Stimulated activated CD4-positive, alpha-beta T cell treated with anti-CD3 and anti-CD28 coated beads, Interleukin-1b, Interleukin-23, amount 100 ng/mL, for 4 hours (primary cell): ENCODE measurements around the gene EFHC1.
"Not testable (repeated sequence)": the region's sequence is repeated elsewhere in the genome, so short reads cannot be mapped to it uniquely, and the experiment has no call there.

Source experiments
- DNase-seq, 2 donors: peaks; one replicate each; pipeline ENCODE4 v3.0.0-alpha.2; 2020; ENCODE audit warnings: low read depth in 2 of 2

The EFHC1 gene

DNA sequence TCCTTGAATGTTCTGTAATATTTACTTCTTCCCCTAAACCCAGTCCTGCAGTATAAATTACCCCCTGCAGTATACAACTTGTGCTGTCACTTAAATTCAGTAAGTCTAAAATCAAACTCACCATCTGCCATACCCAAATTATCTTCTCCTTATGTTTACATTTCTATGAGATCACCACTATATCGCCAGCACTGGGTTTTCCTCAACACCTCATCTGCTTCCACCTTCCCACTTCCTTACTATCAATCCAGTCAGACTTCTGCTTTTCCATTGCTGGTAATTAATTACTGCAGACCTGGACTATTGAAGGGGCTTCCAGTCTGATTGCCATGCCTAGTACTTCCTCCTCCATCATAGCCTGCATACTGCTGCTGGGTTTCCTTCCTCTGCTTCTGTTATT lies 15.2 kb downstream of the EFHC1 start:
- no peak for DNase-seq

DNA sequence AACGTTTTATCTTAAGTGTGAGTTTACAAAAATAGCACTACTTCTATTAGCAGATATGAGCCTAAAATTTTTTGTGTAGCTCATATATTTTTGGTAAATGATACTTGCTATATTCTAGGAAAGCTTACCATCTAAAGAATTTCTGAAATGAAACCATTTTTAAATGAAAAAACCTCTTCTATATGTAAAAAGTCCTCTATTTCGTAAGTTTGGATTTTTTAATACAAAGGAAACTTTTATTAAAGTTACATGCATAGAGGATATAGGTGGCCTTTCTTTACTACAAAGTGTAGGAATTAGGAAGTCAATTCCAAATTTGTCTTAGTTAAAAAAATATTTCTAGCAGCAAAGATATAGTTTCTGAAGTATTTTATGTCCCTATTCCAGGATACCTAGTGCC lies 18.8 kb downstream of the EFHC1 start:
- DNase-seq: no peak

DNA sequence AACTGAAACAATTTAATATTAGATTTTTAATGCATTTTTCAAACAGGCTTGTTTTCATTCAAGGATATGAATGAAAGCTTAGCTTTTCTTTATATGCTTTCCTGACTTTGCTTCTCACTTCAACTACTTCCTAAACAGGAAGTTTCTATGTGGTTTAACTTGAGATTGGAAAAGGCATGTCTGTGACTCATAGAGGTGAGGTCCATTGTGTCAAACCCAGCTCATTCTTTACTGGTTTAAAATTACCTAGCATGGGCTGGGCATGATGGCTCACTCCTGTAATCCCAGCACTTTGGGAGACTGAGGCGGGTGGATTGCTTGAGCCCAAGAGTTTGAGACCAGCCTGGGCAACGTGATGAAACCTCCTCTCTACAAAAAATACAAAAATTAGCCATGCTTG lies 34.4 kb downstream of the EFHC1 start:
- no peak for DNase-seq

DNA sequence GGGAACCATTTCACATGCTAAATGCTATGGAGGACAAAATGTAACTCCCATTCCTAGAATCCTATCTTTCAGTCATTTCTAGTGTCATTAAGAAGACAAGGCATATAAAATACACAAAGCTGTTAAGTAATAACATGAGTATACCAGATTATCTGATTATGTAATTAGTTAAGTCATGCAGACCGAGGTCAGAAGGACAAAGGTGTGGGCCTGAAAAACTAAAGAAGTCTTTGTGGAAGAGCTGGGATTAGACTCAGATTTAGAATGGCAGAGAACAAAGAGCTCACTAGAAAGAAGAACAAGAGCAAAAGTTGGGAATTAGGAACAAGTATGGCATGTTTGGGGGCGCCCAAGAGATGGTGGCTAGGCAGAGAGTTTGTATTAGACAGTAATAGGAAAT lies 37.0 kb downstream of the EFHC1 start:
- DNase-seq: no peak

DNA sequence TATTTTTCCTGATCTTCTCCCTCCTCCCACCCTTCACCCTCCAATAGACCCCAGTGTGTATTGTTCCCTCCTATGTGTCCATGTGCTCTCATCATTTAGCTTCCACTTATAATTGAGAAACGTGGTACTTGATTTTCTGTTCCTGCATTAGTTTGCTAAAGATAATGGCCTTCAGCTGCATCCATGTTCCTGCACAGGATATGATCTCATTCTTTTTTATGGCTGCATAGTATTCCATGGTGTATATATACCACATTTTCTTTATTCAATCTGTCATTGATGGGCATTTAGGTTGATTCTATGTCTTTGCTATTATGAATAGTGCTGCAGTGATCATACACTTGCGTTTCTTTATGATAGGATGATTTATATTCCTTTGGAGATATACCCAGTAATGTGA lies 41.1 kb downstream of the EFHC1 start:
- DNase-seq: not testable (repeated sequence)

DNA sequence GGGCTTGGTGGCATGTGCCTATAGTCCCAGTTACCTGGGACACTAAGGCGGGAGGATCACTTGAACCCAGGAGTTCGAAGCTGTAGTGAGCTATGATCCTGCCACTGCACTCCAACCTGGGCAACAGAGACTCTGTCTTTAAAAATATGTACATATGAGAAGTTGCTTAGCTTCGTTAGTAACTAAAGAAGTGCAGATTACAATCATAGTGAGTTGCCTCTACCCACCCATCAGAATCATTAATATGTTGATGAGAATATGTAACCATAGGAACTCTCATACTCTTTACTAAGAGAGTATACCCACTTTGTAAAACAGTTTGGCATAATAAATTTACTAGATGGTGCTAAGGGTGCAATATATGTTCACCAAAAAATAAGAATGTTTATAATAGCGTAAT lies 54.0 kb downstream of the EFHC1 start:
- no peak for DNase-seq

DNA sequence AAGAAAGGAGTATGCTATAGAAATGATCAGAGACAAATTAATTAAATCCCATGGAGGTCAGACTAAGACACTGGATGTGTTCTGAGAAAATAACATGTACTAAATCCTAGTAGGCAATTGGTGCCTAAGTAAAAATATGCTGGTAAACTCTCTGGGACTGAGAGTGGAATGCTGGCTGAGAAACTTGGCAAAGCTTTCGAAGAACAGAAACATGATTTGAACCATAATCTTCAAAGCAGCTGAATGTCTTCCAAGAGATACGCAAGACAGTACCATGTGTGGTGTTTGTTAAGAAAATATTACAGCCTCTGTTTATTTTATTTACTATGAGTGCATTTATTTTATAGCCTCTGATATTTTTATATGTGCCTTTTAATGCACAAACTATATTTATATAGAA lies 55.2 kb downstream of the EFHC1 start:
- DNase-seq: no peak

DNA sequence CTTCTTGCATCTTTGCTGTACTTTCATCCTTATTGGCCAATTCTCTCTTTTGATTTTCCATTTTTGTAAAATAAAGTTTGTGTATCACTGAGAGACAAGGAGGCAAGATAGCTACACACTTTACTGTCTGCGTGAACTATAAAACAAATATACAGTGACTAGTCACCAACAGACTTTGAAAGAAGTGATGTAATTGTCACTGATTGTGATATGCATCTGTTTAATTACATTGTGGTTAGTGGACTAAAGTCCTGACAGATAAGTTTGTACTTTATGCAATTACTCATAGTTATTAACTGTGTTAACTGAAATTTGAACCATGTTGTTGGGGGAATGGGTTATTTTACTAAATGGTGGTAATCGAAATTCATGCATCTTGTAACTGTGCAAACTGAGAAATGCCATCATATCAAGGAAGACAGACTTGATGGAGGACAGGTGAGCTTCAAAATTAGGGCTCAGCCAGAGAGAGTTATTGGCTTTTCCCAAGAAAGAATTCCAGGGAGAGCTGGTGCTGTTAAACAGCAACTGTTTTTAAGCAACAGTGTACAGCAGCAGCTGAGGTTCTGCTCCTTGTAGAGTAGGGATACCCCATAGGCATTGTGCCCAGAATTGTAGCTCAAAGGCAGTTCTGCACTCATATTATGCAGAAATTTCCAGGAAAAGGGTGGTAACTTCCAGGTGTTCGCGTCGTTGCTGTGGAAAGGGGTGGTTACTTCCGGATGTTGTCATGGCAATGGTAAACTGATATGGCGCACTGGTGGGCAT lies 62.9 kb downstream of the EFHC1 start:
- no peak for DNase-seq

DNA sequence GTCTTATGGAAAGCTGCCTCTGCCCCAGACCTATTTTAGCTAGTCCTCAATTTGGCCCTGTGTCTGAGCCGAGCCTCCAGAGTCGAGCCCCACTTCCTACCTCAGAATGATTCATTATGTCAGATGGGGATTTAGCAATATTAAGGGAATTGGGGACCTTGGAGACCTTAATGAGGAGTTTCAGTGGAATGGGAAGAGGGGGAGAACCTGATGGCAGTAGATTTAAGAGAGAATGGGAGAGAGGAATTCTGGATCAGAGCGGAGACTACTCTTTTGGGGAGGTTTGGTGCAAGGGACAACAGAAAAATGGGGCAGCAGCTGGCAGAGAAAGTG lies 63.5 kb downstream of the EFHC1 start:
- DNase-seq: no peak

DNA sequence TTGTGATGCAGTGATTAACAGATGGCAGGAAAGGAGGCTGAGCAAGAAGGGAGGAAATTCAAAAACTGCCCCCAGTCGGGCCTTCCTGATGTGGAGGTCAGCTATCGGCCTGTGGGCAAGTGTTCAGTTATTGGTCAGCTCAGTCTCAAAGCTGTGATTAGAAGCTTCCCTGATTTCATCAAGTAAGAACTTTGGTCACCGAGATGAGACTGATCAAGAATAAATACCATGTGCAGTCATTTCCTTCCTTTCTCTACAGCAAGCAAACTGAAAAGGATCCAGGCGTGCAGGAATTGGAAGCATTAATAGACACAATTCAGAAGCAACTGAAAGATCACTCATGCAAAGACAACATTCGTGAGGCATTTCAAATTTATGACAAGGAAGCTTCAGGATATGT lies 69.7 kb downstream of the EFHC1 start:
- DNase-seq: no peak

DNA sequence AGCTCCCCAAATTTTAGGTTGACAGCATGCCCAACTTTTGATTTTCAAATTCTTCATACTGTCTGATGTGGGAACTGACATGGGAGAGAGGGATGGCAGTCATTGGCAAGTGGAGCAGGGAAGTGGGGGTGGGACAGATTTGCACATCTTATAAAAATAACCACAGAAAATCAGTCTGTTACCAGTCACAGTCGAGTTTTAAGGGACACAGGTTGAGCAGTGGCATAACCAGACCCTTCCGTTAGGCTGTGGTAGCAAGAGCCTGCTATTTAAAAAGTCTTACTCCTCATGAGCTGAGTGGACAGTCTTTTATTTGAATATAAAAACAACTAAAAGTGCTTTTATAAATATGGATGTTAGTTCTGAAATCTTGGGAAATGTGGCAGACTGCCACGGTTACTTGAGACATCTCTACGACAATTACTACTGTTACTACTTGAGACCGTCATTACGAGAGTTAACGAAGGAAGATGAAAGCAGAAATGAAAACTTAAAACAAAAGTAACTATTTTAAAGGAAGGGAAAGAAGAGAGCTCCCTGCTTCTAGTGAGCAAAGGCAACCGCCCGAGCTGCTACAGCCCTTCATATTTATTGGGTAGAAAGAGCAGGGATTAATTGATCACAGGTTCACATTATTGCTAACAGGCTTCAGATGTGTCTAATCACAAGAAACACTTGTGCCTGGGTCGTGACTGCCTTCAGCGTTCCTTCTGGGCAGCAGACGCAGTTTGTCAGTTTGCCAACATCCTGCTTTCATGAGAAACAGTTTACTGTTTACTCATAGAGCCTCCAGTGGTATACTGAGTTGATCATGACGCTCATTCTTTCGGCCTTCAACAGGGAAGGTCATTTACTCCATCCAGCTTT lies 71.3 kb downstream of the EFHC1 start:
- DNase-seq: no peak

DNA sequence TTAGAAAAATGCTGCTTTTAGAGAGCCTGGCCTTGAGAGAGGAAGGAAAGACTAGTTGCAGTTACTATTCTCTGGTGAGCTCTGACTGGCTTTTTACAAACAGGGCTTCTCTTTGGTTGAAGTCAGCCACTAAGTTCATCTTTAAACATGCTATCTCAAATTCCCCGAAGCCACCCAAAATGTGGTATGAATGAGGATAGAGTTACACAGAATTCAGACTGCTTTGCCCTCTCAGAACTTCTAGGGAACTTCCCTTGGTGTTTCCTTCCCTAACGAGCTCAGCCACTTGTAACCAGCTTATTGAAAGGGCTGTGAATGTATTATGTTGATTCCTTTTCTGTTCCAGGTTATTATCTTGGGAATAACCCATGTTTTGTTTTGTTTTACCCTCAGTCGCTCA lies 73.5 kb downstream of the EFHC1 start:
- DNase-seq: no peak

DNA sequence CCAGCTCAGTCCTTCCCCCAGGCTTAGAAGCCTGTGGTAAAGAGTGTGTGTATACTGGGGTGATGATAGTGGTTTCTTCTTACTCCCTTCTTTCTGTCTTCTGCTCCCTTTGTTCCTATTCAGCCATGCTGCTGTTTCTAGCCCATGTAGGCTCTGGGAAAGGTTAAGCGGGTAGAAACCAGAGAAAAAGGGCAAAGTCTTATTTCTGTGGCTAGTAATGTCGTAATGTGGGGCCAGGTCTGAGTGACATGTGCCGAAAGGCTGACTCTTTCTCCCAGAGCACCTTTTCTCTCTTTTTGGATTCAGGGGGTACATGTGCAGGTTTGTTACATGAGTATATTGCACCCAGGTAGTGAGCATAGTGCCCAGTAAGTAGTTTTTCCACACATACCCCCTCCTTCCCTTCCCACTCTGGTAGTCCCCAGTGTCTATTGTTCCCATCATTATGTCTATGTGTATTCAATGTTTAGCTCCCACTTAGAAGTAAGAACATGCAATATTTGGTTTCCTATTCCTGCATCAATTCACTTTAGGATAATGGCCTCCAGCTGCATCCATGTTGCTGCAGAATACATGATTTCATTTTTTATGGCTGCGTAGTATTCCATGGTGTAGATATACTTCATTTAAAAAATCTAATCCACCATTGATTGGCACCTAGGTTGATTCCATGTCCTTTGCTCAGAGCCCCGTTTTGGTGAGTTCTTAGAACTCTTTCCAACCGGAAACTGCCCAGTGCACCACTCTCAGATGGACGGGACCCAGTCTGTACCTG lies 74.3 kb downstream of the EFHC1 start:
- no peak for DNase-seq

DNA sequence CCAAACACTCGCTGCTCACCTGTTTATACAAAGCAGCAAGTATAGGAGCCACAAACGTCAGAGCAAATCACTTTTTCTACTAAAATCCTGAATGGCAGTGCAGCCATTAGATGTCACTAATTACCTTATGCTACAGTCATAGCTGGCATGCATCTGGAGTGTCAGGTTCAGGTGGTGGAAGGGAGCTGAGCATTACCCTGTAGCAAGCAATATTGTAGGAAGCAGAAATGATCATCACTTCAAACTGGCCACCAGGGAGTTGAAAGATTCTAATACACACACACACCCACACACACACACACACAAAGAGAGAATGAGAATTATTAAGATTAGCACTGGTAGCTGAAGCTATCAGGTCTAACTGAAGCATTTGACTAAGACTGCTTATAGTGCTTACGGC lies 75.8 kb downstream of the EFHC1 start:
- no peak for DNase-seq

DNA sequence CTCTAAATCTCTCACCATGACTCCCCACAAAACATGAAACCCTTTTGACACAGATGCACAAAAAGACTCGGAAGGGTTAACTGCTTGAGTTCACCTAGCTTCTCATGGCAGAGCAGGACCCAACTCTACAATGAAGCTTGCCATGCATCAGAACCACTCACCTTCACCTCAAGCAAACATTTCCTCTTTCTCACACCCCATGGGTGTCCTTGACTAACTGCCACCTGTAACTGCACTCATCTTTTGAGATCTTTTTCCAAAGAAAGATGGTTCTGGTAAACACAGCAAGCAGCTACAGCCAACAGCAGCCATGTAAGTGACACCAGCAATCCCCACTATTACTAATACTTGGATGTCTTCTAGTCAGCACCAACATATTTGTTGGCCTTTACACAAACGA lies 76.5 kb downstream of the EFHC1 start:
- no peak for DNase-seq

DNA sequence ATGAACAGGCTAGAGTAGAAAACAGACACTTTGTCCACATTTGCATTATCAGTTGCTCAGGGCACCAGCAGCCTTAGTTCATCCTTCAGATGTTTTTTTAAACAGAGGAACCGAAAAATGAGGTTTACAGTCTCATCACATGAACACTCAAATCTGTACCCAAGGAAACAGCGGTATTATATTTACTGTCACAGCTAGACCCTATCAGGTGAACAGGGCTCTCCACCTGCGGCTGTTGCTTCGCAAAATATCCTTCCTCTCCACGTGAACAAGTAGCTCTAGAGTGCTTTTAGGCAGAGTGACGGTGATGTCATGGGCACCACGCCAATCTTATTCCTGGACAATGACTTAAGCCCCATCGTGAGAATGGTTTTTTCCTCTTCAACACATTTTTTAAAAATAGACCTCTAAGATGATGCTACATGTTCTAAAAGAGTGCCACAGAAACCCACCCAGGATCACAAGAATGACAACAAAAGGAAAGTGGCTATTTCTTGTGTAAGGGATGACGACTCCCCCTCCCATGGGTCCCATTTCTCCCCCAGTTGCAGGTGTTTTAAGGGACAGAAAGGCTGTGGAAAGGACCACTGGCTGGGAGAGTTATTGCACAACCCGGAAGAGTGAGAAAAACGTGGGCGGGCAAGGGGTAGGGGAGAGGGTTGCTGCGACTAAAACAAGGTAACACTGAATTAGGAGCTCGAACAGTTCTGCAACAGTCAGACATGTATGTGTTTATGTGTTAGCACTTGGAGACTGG lies 77.7 kb downstream of the EFHC1 start:
- DNase-seq: no peak

DNA sequence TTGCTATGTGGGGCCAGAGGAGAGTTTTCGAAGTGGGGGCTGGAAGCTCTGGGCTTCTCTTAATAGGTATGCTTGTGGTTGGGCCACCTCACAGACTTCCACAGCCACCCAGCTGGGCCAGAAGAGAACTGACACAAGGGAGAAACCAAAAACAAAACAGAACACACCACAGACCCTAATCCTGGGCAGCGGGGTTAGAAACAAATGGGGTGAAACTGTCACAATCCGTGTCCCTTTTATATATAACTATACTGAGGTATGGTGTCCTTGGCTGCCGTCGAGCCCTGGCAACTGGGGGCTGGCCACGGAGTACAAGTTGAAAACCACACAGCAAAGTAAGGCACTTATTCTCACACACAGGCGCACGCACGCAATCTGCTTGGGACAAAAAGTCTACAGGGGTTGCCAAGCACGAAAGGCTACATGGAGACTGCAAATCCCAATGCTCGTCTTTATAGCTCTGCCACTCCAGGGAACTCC lies 78.4 kb downstream of the EFHC1 start:
- no peak for DNase-seq

DNA sequence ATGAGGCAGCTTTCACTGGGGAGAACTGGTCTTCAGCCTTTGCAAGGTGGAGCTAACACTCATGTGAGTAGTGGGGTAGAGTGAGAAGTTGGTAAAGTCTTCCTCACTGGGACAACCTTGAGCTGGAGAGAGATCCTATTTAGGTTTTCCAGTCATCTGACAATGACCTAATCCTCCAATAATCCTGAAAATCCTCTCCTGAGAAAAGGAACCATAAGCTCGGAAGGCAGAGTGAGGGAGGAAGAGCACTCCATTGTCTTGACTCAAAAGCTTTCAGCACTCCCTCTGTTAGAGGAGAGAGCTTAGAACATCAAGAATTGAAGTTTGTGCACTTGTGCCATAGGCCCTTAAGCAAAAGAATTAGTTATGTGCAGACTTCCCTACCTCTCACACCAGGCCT lies 78.9 kb downstream of the EFHC1 start:
- DNase-seq: no peak

DNA sequence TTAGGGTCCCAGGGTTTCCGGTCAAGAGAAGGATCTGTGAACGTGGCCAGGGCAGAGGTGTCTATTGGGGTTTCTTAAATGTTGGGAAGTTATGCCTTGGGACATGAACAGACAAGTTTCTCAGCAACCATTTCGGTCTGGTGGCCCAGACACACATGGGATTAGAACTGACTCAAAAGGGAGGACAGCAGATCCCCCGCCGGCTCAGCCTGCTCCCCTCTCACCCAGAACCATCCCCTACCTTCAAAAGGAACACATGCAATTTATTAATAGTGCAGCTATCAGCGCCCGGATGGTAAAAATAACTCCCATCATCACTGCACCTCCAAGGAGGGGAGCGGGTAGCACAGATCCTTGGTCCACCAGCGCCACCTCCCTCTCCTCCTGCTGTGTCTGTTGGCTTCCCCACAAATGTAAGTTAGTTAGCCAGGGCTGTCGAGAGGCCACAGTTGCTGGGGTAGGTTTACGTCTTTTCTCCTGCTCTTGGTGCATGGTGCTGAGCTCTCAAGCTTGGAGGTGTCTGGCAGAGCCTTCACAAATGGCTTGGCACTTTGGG lies 79.6 kb downstream of the EFHC1 start:
- DNase-seq: no peak

DNA sequence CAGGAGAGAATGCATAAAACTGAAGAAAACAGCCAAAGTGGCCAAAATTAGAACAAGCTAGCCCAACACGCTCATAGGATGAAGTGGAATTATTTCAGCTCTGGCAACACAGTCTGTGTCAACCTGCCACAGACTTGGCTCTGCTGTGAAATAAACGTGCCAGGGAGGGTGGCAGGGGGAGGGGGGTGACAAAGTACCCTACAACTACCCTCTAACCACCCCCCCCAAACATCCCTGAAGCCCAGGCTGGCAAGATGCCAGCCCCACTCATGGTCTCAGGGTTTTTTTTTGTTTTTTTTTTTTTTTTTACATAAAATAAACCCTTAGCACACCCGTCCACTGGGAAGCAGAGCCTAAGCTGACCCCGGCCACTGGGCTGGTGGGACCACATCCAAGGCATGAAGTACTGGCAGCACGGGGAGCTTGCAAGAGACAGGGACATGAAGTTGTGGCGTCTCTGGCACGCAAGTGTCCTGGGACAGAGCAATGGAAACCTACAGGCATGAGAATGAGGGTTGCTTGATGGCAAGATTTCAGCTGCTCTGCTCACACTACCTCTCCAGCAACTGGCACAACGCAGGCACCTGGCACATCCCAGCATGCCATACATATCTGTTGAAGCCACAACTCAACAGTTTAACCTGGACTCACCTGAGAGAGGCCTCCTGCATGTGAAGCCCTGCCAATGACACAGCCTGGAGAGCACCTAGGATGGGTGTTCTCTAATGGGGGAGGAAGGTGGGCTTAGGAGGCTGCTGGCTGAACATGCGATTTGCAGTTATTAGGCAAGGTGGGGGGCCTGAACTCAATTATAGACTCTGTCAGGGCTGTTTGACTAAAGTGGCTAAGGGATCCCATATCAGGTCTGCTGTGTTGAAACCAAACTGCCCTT lies 80.3 kb downstream of the EFHC1 start:
- no peak for DNase-seq
